Measurements from ENCODE around the gene COL11A1.

DNA sequence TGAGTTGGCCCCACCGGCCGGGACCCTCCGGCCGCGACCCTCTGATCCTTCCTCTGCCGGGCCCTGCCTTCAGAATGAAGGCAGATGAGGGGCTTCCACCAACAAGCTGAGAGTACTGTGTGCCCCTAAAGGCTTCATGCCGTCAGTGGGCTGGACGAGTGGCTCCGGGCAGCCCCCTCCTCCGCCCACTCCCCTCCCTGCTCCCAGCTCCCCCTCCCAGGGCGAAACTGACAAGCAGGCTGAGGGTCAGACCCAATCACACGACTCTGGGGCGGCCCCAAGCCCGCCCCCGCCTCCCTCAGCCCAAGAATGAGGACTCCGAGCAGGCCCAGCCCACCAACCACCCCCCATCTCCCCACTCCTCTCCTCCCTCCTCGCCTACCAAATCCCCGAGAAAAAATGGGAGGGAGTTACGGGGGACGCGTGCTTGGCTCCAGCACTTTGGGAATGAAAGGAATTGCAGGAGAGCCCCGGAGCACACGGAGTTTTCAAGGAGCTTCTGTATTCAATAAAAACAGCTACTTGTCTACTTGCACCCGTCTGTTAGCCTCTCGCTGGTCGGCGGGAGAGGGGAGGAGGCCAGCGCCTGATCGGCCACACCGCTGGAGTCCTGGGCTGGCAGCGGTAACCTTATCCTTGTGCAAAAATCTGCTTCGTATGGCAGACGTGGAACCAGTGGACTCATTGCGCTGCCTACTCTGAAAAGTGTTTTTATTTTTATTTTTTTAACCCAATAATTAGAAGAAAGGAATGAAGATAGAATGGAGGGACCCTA is at the start of gene COL11A1:
- TF ChIP-seq CTCF (IDR thresholded peaks at IDR 0.05; ENCODE audit: insufficient read depth, low read depth, low read length): no peak
- TF ChIP-seq EZH2 (IDR thresholded peaks at IDR 0.05; ENCODE audit: insufficient read depth, low read length): no peak

Measured in astrocyte (in vitro differentiated cells and primary cell).